GM21367 (cell line): ENCODE data around the gene MYOD1.

Experiments used
- ATAC-seq: cut with Tn5 transposase; IDR thresholded peaks from one replicate; pipeline ENCODE4 v1.9.1; 2021; ENCODE audit not compliant: unreplicated experiment

Gene MYOD1

GRCh38 chr11:17719028-17719937 is at the start of gene MYOD1:
TSS of gene MYOD1 (plus strand) at chr11:17719571. CDS start at chr11:17719783, 212 bp downstream.
- no peak for ATAC-seq

- no peak for ATAC-seq
Observed at GRCh38 chr11:17672469-17672868, 46.9 kb upstream of the MYOD1 start.

- no peak for ATAC-seq
Observed at GRCh38 chr11:17673951-17674350, 45.4 kb upstream of the MYOD1 start.

- ATAC-seq: no peak
Observed at GRCh38 chr11:17682848-17683247, 36.5 kb upstream of the MYOD1 start.

- ATAC-seq: no peak
Observed at GRCh38 chr11:17683377-17684161, 35.8 kb upstream of the MYOD1 start.

- no peak for ATAC-seq
Observed at GRCh38 chr11:17684550-17684949, 34.8 kb upstream of the MYOD1 start.

GRCh38 chr11:17686231-17686980 is 33.0 kb upstream of the MYOD1 start:
- ATAC-seq: no peak

GRCh38 chr11:17687946-17688670 is 31.3 kb upstream of the MYOD1 start:
- ATAC-seq: no peak

- ATAC-seq: no peak
Observed at GRCh38 chr11:17691550-17691949, 27.8 kb upstream of the MYOD1 start.

GRCh38 chr11:17691976-17692375 is 27.4 kb upstream of the MYOD1 start:
- no peak for ATAC-seq

- no peak for ATAC-seq
Observed at GRCh38 chr11:17692931-17693330, 26.4 kb upstream of the MYOD1 start.

GRCh38 chr11:17693531-17693930 is 25.8 kb upstream of the MYOD1 start:
- no peak for ATAC-seq

GRCh38 chr11:17694494-17695110 is 24.8 kb upstream of the MYOD1 start:
- no peak for ATAC-seq

GRCh38 chr11:17695454-17696441 is 23.6 kb upstream of the MYOD1 start:
- ATAC-seq: no peak

- ATAC-seq: no peak
Observed at GRCh38 chr11:17696741-17697140, 22.6 kb upstream of the MYOD1 start.

- no peak for ATAC-seq
Observed at GRCh38 chr11:17697175-17697949, 22.0 kb upstream of the MYOD1 start.

GRCh38 chr11:17699147-17700114 is 19.9 kb upstream of the MYOD1 start:
- ATAC-seq: no peak
